Activated gamma-delta T cell treated with Interleukin-2 at 50 U/mL for 16 hours (primary cell): ENCODE data around the gene KCNK2.

Source experiments
- DNase-seq: peaks from one replicate; pipeline ENCODE4 v3.0.0-alpha.2; 2020

Gene KCNK2

DNA sequence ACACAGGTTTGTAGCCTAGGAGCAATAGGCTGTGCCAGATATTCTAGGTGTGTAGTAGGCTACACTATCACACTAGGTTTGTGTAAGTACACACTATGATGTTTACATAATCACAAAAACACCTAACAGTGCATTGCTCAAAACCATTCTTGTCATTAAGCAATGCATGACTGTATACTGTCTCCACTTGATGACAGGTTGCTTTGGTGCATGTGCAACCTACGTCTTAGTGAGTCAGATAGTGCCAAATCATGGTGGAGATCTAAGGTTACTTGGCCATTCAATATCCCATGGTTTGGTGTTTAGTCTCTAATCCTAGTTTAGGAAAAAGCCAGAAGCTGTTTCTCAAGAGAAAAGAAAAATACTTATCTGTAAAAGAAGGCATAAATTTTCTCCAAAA, 181.1 kb downstream of the KCNK2 start:
- no peak for DNase-seq

GRCh38 chr1:215264649-215265048, 182.1 kb downstream of the KCNK2 start:
- no peak for DNase-seq

DNA sequence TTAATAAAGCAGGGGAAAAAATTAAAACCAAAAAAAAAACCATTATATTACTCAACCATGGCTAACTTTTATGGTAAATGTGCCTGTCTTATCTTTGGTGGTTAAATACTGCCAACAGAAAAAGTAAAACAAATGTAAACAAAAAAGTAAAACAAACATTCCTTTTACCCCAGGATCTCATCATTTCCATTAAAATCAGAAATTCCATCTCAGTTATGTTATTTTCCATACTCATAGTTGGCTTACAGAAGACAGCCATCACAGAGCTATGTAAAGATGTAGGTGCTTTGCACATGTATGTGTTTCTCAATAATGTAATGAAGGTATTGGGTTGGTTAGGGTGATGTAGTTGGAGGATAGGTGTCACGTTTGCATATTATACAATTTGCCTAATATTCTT, 185.0 kb downstream of the KCNK2 start:
- DNase-seq = no peak

DNA sequence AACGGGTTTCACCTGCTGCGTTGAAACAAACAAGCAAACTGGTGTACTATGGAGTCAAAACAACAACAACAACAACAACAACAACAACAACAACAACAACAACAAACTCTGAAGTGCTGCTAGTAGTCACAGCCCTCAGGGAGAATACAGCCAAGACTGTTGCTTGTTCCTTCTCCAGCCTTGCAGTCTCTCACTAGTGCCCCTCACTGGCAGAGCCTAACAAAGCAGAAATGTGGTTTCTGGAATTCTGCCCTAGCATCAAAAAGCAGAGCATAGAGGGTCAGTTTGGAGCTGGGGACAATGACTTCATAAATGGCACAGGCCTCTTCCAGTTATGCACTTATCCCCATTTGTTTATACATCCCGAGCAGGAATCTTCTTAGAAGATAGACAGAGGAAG, 187.4 kb downstream of the KCNK2 start:
- no peak for DNase-seq

DNA sequence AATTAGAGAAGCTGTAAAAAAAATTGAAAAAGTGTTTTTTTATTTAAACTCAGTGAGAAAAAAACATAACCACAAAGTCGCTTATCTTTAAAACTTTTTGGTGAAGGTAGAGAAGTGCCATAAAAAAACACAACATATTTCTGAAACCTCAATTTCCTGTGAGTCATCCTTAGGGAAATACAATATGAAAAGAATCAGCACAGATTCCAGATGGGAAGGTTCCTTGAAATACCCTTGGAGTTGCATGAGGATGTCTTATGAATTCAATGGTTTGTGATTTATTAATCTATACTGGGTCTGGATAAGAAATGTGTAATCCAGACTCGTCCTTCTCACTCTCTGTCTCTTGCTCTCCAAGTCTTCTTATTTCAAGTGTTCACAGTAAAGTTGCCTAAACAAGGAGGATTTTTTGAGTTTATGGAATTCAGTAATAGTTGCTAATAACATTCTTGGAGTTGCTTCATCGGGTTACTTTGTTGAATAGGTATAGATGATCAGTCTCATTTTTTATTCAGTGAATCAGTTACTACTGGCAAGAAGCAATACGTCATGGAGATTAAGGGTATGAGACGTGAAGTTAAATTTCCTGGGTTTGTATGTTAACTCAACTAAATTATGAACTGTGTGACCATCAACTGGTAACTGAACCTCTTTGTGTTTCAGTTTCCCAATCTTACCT, 191.4 kb downstream of the KCNK2 start:
- no peak for DNase-seq

- DNase-seq = no peak
Observed at GRCh38 chr1:215276582-215276981, 194.0 kb downstream of the KCNK2 start.

- no peak for DNase-seq
Observed at GRCh38 chr1:215277532-215277931, 195.0 kb downstream of the KCNK2 start.

DNA sequence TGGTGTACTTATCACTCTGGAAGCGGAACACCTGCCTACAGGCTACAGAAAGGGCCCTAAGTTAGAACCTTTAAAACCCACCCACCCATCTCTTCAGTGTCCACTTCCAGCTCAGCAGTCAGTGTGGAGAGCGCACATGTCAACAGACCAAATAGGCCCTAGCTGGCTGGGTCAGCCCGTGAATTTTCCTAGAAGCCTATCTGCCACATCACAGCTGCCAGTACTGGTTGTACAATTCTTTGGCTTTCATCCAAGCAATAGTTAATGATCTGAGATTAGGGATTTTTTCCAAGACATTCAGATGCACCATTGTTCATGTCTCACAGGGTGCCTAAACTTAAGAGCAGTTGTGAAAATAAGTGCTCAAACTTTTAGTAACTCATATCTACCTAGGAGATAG, 197.1 kb downstream of the KCNK2 start:
- no peak for DNase-seq

- DNase-seq = no peak
Observed at GRCh38 chr1:215282557-215282956, 200.0 kb downstream of the KCNK2 start.

GRCh38 chr1:215285013-215285800, 202.7 kb downstream of the KCNK2 start:
- DNase-seq = no peak
